ENCODE data around the gene TMEM163. TPM values are rescaled to one million over a fixed set of nuclear protein-coding genes. Genes with fewer than 3 reads are reported as not detected.

The TMEM163 gene
- total and polyA plus RNA-seq, 3 donors from 2014 or later, result 24.0 to 44.3 (median 37.3) TPM

GRCh38 chr2:134451347-134451630, 267.5 kb downstream of the TMEM163 start:
- intact Hi-C loops (cut with DNase I; ENCODE audit: low total_unique reads), result no loop called here
- no peak for DNase-seq
- H3K4me3 ChIP-seq, result no peak overlapping the region
- H3K9me3 ChIP-seq, result no peaks in the 10 kb centered on the region
- no peaks in the 10 kb centered on the region for H3K4me1 ChIP-seq
- WGBS, 2 donors, result 70 to 87% methylated on average over 2 of the region's 2 CpGs
- H3K27ac ChIP-seq, result no peak overlapping the region
- no peak for TF ChIP-seq POLR2A (IDR thresholded peaks at IDR 0.05)
- TF ChIP-seq CTCF (IDR thresholded peaks at IDR 0.05), result no peak
- H3K36me3 ChIP-seq (ENCODE audit: low read depth, missing control alignments), result no peaks in the 10 kb centered on the region
- no peaks in the 10 kb centered on the region for H3K27me3 ChIP-seq

GRCh38 chr2:134449751-134450513, 268.9 kb downstream of the TMEM163 start:
- 89 to 94% methylated on average over 15 of the region's 15 CpGs for WGBS, 2 donors

GRCh38 chr2:134449157-134449556, 269.6 kb downstream of the TMEM163 start:
- 94 to 95% methylated on average over 7 of the region's 7 CpGs for WGBS, 2 donors
- intact Hi-C loops (cut with DNase I; ENCODE audit: low total_unique reads), result no loop called here
- H3K36me3 ChIP-seq (ENCODE audit: low read depth, missing control alignments), result no peaks in the 10 kb centered on the region

More at GRCh38 chr2:134449751-134450513, 268.9 kb downstream of the TMEM163 start:
- Histone ChIP-seq H3K4me1 (no peaks in the 10 kb centered on the region), H3K36me3 (ENCODE audit: low read depth, missing control alignments) (no peaks in the 10 kb centered on the region), H3K27ac (no peak overlapping the region), H3K4me3 (no peak overlapping the region), H3K27me3 (no peaks in the 10 kb centered on the region), H3K9me3 (no peaks in the 10 kb centered on the region)
- TF ChIP-seq POLR2A (IDR thresholded peaks at IDR 0.05) (no peak), CTCF (IDR thresholded peaks at IDR 0.05) (no peak)
- DNase-seq, result no peak
- intact Hi-C loops (cut with DNase I; ENCODE audit: low total_unique reads), result no loop called here

GRCh38 chr2:134448650-134449049, 270.1 kb downstream of the TMEM163 start:
- H3K36me3 ChIP-seq (ENCODE audit: low read depth, missing control alignments), result no peaks in the 10 kb centered on the region
- no peak overlapping the region for H3K27ac ChIP-seq
- intact Hi-C loops (cut with DNase I; ENCODE audit: low total_unique reads), result no loop called here
- DNase-seq, result no peak
- H3K9me3 ChIP-seq, result no peaks in the 10 kb centered on the region
- H3K4me1 ChIP-seq, result no peaks in the 10 kb centered on the region
- no peaks in the 10 kb centered on the region for H3K27me3 ChIP-seq
- 92% methylated on average over 6 of the region's 6 CpGs for WGBS, 2 donors
- H3K4me3 ChIP-seq, result no peak overlapping the region
- TF ChIP-seq POLR2A (IDR thresholded peaks at IDR 0.05), result no peak
- TF ChIP-seq CTCF (IDR thresholded peaks at IDR 0.05), result no peak

More at GRCh38 chr2:134449157-134449556, 269.6 kb downstream of the TMEM163 start:
- Histone ChIP-seq H3K4me1 (no peaks in the 10 kb centered on the region), H3K9me3 (no peaks in the 10 kb centered on the region), H3K27ac (no peak overlapping the region), H3K27me3 (no peaks in the 10 kb centered on the region), H3K4me3 (no peak overlapping the region)
- DNase-seq, result no peak
- TF ChIP-seq POLR2A (IDR thresholded peaks at IDR 0.05) (no peak), CTCF (IDR thresholded peaks at IDR 0.05) (no peak)

GRCh38 chr2:134447669-134448068, 271.1 kb downstream of the TMEM163 start:
- TF ChIP-seq POLR2A (IDR thresholded peaks at IDR 0.05) (no peak), CTCF (IDR thresholded peaks at IDR 0.05) (no peak)
- no peak for DNase-seq
- H3K4me1 ChIP-seq, result no peaks in the 10 kb centered on the region
- no peak overlapping the region for H3K27ac ChIP-seq
- WGBS, 2 donors, result 86 to 92% methylated on average over 3 to 4 of the region's 4 CpGs
- no peaks in the 10 kb centered on the region for H3K36me3 ChIP-seq (ENCODE audit: low read depth, missing control alignments)
- intact Hi-C loops (cut with DNase I; ENCODE audit: low total_unique reads), result no loop called here
- H3K4me3 ChIP-seq, result no peak overlapping the region
- H3K9me3 ChIP-seq, result no peaks in the 10 kb centered on the region
- no peaks in the 10 kb centered on the region for H3K27me3 ChIP-seq
